NCI-H1694 treated with DMSO at 0.1 percent for 48 hours (cell line): ENCODE data around the gene DNTT.

Source experiments
- DNase-seq: peaks from one replicate; lab custom pipeline; 2025; lab: John Stamatoyannopoulos, UW

Gene DNTT

GRCh38 chr10:96309628-96310320 is 5.5 kb downstream of the DNTT start:
- DNase-seq = no peak

GRCh38 chr10:96310321-96310669 is 6.1 kb downstream of the DNTT start:
- DNase-seq = no peak

GRCh38 chr10:96311180-96311715 is 7.0 kb downstream of the DNTT start:
- no peak for DNase-seq

- DNase-seq = no peak
These were observed 9.1 kb downstream of the DNTT start for GRCh38 chr10:96313344-96313743.

- no peak for DNase-seq
These were observed 13.0 kb downstream of the DNTT start for GRCh38 chr10:96317067-96317833.

- peak; percentile 22 for DNase-seq
These were observed 15.7 kb downstream of the DNTT start for GRCh38 chr10:96319754-96320474.

GRCh38 chr10:96321822-96322221 is 17.6 kb downstream of the DNTT start:
- DNase-seq = no peak

- no peak for DNase-seq
These were observed 18.0 kb downstream of the DNTT start for GRCh38 chr10:96322275-96322674.

- no peak for DNase-seq
These were observed 20.2 kb downstream of the DNTT start for GRCh38 chr10:96324447-96324846.

GRCh38 chr10:96325719-96326373 is 21.6 kb downstream of the DNTT start:
- no peak for DNase-seq

GRCh38 chr10:96327462-96327861 is 23.2 kb downstream of the DNTT start:
- no peak for DNase-seq

- no peak for DNase-seq
These were observed 28.9 kb downstream of the DNTT start for GRCh38 chr10:96333101-96333500.

- peak; percentile 30 for DNase-seq
These were observed 30.6 kb downstream of the DNTT start for GRCh38 chr10:96334616-96335526.

- no peak for DNase-seq
These were observed 32.9 kb downstream of the DNTT start for GRCh38 chr10:96337106-96337505.

GRCh38 chr10:96338279-96338925 is 34.2 kb downstream of the DNTT start:
- no peak for DNase-seq

GRCh38 chr10:96339383-96339782 is 35.1 kb downstream of the DNTT start:
- no peak for DNase-seq

GRCh38 chr10:96339956-96340904 is 36.0 kb downstream of the DNTT start:
- peak; percentile 68 for DNase-seq

GRCh38 chr10:96341219-96342182 is 37.3 kb downstream of the DNTT start:
- no peak for DNase-seq
